HL-60 (cell line): ENCODE results near the gene RCBTB2.

Experiments
- DNase-seq, 2 experiments: peaks; one replicate each; pipeline ENCODE4 v3.0.0-alpha.2; 2010 to 2020; ENCODE audit warnings: low read depth in 1 of 2, low spot score in 1 of 2
- H3K27ac ChIP-seq: fragments of 250-450 bp; sonication (Bioruptor Pico); replicated peaks from 2 replicates; pipeline ENCODE4 v1.5.1; 2020; ENCODE audit warnings: mild to moderate bottlenecking, moderate library complexity
- H3K27me3 ChIP-seq: fragments of 250-450 bp; sonication (Bioruptor Pico); 2 replicates; pipeline ENCODE4 v1.5.1; 2021; ENCODE audit warnings: mild to moderate bottlenecking, moderate library complexity; ENCODE audit not compliant: insufficient read depth, poor library complexity, severe bottlenecking
- H3K4me3 ChIP-seq: replicated peaks from 2 replicates; pipeline ENCODE4 v1.5.1; 2011; ENCODE audit warnings: mild to moderate bottlenecking, control low read depth, low read length; ENCODE audit not compliant: insufficient read depth
- GABPA ChIP-seq: IDR thresholded peaks from 2 replicates; pipeline ENCODE4 v1.6.1; 2012; ENCODE audit warnings: low read depth
- POLR2AphosphoS5 ChIP-seq: IDR thresholded peaks from 2 replicates; pipeline ENCODE4 v1.6.1; 2012; ENCODE audit warnings: low read depth
- SPI1 ChIP-seq: IDR thresholded peaks from 2 replicates; pipeline ENCODE4 v1.6.1; 2012; ENCODE audit warnings: low read depth, mild to moderate bottlenecking, borderline replicate concordance
- TF ChIP-seq, protein P1 (sequence below): IDR thresholded peaks from 2 replicates; pipeline ENCODE4 v1.6.1; 2012; ENCODE audit warnings: low read depth; ENCODE audit not compliant: insufficient replicate concordance
- TF ChIP-seq, protein P2 (sequence below): IDR thresholded peaks from one replicate; pipeline ENCODE4 v1.5.1; 2011; ENCODE audit warnings: low read length, control low read depth, inconsistent platforms; ENCODE audit not compliant: insufficient read depth

RCBTB2 gene

DNA sequence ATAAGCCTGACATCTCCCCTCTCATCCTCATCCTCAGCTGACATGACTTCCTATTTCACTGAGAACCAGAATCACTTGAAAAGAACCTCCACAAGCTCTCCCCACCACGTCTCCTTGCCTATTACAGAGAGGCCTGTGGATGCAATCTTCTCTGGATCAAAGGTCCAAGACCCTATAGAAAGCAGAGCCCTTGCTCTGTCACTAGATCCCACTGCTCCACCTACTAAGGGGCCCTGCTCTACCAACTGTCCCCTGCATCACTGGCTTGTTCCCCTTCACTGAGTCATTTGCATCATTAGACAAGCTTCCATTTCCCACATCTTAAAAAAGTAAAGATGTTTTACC lies 40.8 kb downstream of the RCBTB2 start:
- peak overlapping the region; percentile 22 for H3K4me3 ChIP-seq
- peak in 1 of 2 experiments; percentile 28 for DNase-seq
- TF ChIP-seq POLR2AphosphoS5 = no peak
- 0 out of 2 replicates have a peak, but pooled peaks have one; percentile 9 for TF ChIP-seq SPI1
- peak overlapping the region; percentile 70 for H3K27ac ChIP-seq
- no peaks in the 10 kb centered on the region for H3K27me3 ChIP-seq

DNA sequence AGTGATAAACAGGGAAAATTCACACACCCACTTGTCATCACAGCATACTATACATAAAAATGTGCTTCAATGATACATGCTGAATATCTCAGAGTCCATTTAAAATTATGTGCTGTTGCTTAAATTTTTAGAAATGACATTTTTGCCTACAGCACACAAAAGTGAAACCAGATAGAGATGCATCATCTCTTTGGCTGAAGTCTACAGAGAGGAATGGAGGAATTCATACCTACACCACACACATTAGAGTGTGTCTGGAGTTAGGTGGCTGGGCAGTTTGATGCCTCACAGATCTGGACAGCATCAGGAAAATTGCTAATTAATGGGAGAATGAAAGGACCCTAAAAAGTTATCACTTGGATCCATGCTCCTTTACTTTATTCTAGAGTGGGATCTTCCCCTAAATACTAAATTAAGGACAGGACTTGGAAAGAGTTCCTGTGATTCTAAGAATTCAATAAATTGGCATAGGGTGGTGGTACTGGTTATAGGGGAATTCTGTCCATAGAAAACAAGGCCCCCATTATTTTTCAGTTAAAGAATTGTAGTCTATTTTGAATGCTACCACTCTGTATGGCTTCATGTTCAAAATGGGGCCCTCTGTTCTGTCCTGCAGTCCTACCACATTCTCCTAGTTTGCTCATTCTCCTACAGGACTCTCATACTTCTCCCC lies 41.3 kb downstream of the RCBTB2 start:
- DNase-seq = no peak
- Histone ChIP-seq H3K4me3 (peak overlapping the region; percentile 22), H3K27ac (peak overlapping the region; percentile 70), H3K27me3 (no peaks in the 10 kb centered on the region)
- TF ChIP-seq POLR2AphosphoS5 (no peak), GABPA (no peak), SPI1 (no peak)
- TF ChIP-seq, protein P1, sequence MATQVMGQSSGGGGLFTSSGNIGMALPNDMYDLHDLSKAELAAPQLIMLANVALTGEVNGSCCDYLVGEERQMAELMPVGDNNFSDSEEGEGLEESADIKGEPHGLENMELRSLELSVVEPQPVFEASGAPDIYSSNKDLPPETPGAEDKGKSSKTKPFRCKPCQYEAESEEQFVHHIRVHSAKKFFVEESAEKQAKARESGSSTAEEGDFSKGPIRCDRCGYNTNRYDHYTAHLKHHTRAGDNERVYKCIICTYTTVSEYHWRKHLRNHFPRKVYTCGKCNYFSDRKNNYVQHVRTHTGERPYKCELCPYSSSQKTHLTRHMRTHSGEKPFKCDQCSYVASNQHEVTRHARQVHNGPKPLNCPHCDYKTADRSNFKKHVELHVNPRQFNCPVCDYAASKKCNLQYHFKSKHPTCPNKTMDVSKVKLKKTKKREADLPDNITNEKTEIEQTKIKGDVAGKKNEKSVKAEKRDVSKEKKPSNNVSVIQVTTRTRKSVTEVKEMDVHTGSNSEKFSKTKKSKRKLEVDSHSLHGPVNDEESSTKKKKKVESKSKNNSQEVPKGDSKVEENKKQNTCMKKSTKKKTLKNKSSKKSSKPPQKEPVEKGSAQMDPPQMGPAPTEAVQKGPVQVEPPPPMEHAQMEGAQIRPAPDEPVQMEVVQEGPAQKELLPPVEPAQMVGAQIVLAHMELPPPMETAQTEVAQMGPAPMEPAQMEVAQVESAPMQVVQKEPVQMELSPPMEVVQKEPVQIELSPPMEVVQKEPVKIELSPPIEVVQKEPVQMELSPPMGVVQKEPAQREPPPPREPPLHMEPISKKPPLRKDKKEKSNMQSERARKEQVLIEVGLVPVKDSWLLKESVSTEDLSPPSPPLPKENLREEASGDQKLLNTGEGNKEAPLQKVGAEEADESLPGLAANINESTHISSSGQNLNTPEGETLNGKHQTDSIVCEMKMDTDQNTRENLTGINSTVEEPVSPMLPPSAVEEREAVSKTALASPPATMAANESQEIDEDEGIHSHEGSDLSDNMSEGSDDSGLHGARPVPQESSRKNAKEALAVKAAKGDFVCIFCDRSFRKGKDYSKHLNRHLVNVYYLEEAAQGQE = no peak
- TF ChIP-seq, protein P2, sequence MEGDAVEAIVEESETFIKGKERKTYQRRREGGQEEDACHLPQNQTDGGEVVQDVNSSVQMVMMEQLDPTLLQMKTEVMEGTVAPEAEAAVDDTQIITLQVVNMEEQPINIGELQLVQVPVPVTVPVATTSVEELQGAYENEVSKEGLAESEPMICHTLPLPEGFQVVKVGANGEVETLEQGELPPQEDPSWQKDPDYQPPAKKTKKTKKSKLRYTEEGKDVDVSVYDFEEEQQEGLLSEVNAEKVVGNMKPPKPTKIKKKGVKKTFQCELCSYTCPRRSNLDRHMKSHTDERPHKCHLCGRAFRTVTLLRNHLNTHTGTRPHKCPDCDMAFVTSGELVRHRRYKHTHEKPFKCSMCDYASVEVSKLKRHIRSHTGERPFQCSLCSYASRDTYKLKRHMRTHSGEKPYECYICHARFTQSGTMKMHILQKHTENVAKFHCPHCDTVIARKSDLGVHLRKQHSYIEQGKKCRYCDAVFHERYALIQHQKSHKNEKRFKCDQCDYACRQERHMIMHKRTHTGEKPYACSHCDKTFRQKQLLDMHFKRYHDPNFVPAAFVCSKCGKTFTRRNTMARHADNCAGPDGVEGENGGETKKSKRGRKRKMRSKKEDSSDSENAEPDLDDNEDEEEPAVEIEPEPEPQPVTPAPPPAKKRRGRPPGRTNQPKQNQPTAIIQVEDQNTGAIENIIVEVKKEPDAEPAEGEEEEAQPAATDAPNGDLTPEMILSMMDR = no peak

DNA sequence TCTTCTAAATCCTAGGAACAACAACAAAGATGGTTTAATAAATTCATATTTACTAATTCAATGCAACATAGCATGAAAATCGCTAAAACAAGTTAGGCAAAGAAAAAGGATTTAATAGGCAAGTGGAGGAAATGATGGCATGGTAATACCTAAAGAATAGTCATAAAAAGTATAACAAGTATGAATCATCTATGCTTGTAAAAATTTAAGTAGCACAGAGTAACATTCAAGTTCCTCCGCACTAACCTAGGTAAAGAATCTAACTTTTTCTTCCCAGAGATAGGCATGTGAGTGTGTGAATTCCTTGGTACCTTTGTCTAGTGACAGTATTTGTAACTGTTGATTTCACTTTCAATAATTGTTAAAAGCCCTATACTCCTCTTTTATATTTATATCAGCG lies 42.6 kb downstream of the RCBTB2 start:
- no peak for DNase-seq
- Histone ChIP-seq H3K27ac (no peak overlapping the region), H3K27me3 (no peaks in the 10 kb centered on the region), H3K4me3 (no peak overlapping the region)
- TF ChIP-seq SPI1 = no peak
- TF ChIP-seq, protein P1 = no peak
- TF ChIP-seq GABPA = no peak
- TF ChIP-seq POLR2AphosphoS5 = no peak
- TF ChIP-seq, protein P2 = no peak

DNA sequence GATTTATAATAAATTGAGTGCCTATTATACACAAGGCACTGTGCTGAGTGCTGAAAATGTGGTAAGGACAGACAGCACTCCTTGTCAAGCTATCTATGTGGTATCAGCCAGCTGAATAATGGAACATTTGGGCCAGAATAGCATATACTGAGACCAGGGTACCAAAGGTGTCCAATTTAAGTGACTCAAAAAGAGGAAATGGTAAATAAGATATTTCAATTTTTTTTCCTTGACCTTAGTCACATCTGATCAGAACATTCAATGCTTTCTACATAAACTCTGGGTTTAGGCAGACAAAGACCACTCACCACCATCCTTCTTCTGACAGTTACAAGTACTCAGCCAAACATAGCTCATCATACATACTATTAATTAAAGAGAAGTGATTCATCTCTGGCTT lies 43.2 kb downstream of the RCBTB2 start:
- TF ChIP-seq, protein P1 = no peak
- peak; percentile 56 for TF ChIP-seq SPI1
- TF ChIP-seq, protein P2 = no peak
- no peak for TF ChIP-seq GABPA
- DNase-seq = no peak
- no peak overlapping the region for H3K27ac ChIP-seq
- H3K4me3 ChIP-seq = no peak overlapping the region
- H3K27me3 ChIP-seq = no peaks in the 10 kb centered on the region
